Neural progenitor cell (in vitro differentiated cells): ENCODE measurements around the gene OTULIN. TPM values are rescaled to one million over a fixed set of nuclear protein-coding genes. Genes with fewer than 3 reads are reported as not detected.

Source experiments
- DNase-seq: peaks from one replicate; pipeline ENCODE4 v3.0.0-alpha.2; 2016; ENCODE audit warnings: low spot score
- H2AFZ ChIP-seq: fragments of 200-600 bp; sonication (generic); replicated peaks from 2 replicates; pipeline ENCODE4 v1.6.1; 2016; ENCODE audit warnings: antibody characterized with exemption
- H3F3A ChIP-seq: fragments of 200-600 bp; sonication (generic); 2 replicates; pipeline ENCODE4 v1.6.1; 2016; ENCODE audit warnings: antibody characterized with exemption, low read depth
- H3K27ac ChIP-seq: fragments of 200-600 bp; sonication (generic); 2 replicates; pipeline ENCODE4 v1.5.1; 2016; ENCODE audit warnings: mild to moderate bottlenecking
- H3K27me3 ChIP-seq: fragments of 200-600 bp; sonication (generic); 2 replicates; pipeline ENCODE4 v1.6.1; 2016; ENCODE audit warnings: mild to moderate bottlenecking, moderate library complexity
- H3K36me3 ChIP-seq: fragments of 200-600 bp; sonication (generic); 2 replicates; pipeline ENCODE4 v1.5.1; 2016
- H3K4me1 ChIP-seq: fragments of 200-600 bp; sonication (generic); 2 replicates; pipeline ENCODE4 v1.6.1; 2016; ENCODE audit warnings: mixed run types
- H3K4me2 ChIP-seq: fragments of 200-600 bp; sonication (generic); 2 replicates; pipeline ENCODE4 v1.6.1; 2016
- H3K4me3 ChIP-seq: fragments of 200-600 bp; sonication (generic); 2 replicates; pipeline ENCODE4 v1.5.1; 2016
- H3K79me2 ChIP-seq: fragments of 200-600 bp; sonication (generic); 2 replicates; pipeline ENCODE4 v1.6.1; 2016; ENCODE audit warnings: low read depth
- H3K9ac ChIP-seq: fragments of 200-600 bp; sonication (generic); 2 replicates; pipeline ENCODE4 v1.6.1; 2016
- H3K9me3 ChIP-seq: fragments of 200-600 bp; sonication (generic); 2 replicates; pipeline ENCODE4 v1.5.1; 2016; ENCODE audit warnings: low read depth
- H4K20me1 ChIP-seq: fragments of 200-600 bp; sonication (generic); 2 replicates; pipeline ENCODE4 v1.6.1; 2016; ENCODE audit warnings: low read depth
- H3K27ac Mint-ChIP-seq: 3 replicates; pipeline ENCODE4 v1.8.0; 2021; ENCODE audit warnings: mixed read lengths
- H3K27me3 Mint-ChIP-seq: 2 replicates; pipeline ENCODE4 v1.8.0; 2022; ENCODE audit warnings: low read depth, mild to moderate bottlenecking, inconsistent platforms, moderate library complexity, mixed read lengths; ENCODE audit not compliant: insufficient read depth
- H3K36me3 Mint-ChIP-seq: 3 replicates; pipeline ENCODE4 v1.8.0; 2021; ENCODE audit warnings: mixed read lengths
- H3K4me1 Mint-ChIP-seq: 3 replicates; pipeline ENCODE4 v1.8.0; 2021; ENCODE audit warnings: mixed read lengths
- H3K4me3 Mint-ChIP-seq: 3 replicates; pipeline ENCODE4 v1.8.0; 2021; ENCODE audit warnings: mild to moderate bottlenecking, moderate library complexity, mixed read lengths
- H3K9me3 Mint-ChIP-seq: 3 replicates; pipeline ENCODE4 v1.8.0; 2020; ENCODE audit warnings: mixed read lengths
- CTCF ChIP-seq: fragments of 200-600 bp; sonication (generic); IDR thresholded peaks from 2 replicates; pipeline ENCODE4 v1.5.1; 2017; ENCODE audit warnings: antibody characterized with exemption, mild to moderate bottlenecking
- EZH2 ChIP-seq: fragments of 200-600 bp; sonication (generic); IDR thresholded peaks from 2 replicates; pipeline ENCODE4 v1.6.1; 2017; ENCODE audit warnings: antibody characterized with exemption, mild to moderate bottlenecking, moderate library complexity
- EZH2phosphoT487 ChIP-seq: fragments of 200-600 bp; sonication (generic); IDR thresholded peaks from 2 replicates; pipeline ENCODE4 v1.6.1; 2017; ENCODE audit warnings: antibody characterized with exemption
- total RNA-seq: library from RNA; depleted of rRNA; stranded (reverse); fragments of >200 nt; gene quantifications from 2 replicates; pipeline ENCODE4 v1.2.3, GENCODE V29; 2015; ENCODE audit warnings: low replicate concordance

OTULIN gene
- total RNA-seq, 1 donor from 2014 or later, result 23.1 TPM

- Histone ChIP-seq H3K79me2 (no peaks in the 10 kb centered on the region), H3K4me1 (peaks cover 22% of the 10 kb centered on the region), H3K9ac (no peak overlapping the region), H3K27me3 (no peaks in the 10 kb centered on the region), H3K9me3 (no peaks in the 10 kb centered on the region), H3K4me2 (no peak overlapping the region), H2AFZ (no peak overlapping the region), H4K20me1 (peaks cover 2% of the 10 kb centered on the region), H3K27ac (no peak overlapping the region), H3K36me3 (no peaks in the 10 kb centered on the region), H3F3A (peaks cover 24% of the 10 kb centered on the region), H3K4me3 (no peak overlapping the region)
- Mint-ChIP-seq H3K4me3 (no peak overlapping the region), H3K4me1 (peaks cover 30% of the 10 kb centered on the region), H3K9me3 (no peaks in the 10 kb centered on the region), H3K27ac (no peak overlapping the region), H3K36me3 (no peaks in the 10 kb centered on the region), H3K27me3 (peaks cover 7% of the 10 kb centered on the region)
- TF ChIP-seq CTCF (no peak), EZH2 (no peak), EZH2phosphoT487 (no peak)
- no peak for DNase-seq
These were observed 68.5 kb downstream of the OTULIN start for GRCh38 chr5:14732991-14733390.

- no peaks in the 10 kb centered on the region for H3K79me2 ChIP-seq
- peaks cover 26% of the 10 kb centered on the region for H3K4me1 Mint-ChIP-seq
- no peaks in the 10 kb centered on the region for H3K9me3 ChIP-seq
- no peak for TF ChIP-seq EZH2phosphoT487
- TF ChIP-seq EZH2, result no peak
- TF ChIP-seq CTCF, result no peak
- H3K4me2 ChIP-seq, result no peak overlapping the region
- no peak overlapping the region for H3K27ac Mint-ChIP-seq
- H3K9ac ChIP-seq, result no peak overlapping the region
- H3F3A ChIP-seq, result peaks cover 17% of the 10 kb centered on the region
- H3K27me3 ChIP-seq, result no peaks in the 10 kb centered on the region
- DNase-seq, result no peak
- peaks cover 15% of the 10 kb centered on the region for H3K4me1 ChIP-seq
- no peaks in the 10 kb centered on the region for H3K36me3 ChIP-seq
- H2AFZ ChIP-seq, result no peak overlapping the region
- H3K27me3 Mint-ChIP-seq, result peaks cover 3% of the 10 kb centered on the region
- H3K36me3 Mint-ChIP-seq, result no peaks in the 10 kb centered on the region
- no peaks in the 10 kb centered on the region for H3K9me3 Mint-ChIP-seq
- H3K4me3 Mint-ChIP-seq, result no peak overlapping the region
- no peak overlapping the region for H3K4me3 ChIP-seq
- no peaks in the 10 kb centered on the region for H4K20me1 ChIP-seq
- H3K27ac ChIP-seq, result no peak overlapping the region
These were observed 69.1 kb downstream of the OTULIN start for GRCh38 chr5:14733661-14734060.

GRCh38 chr5:14734396-14734795 is 69.9 kb downstream of the OTULIN start:
- H3K79me2 ChIP-seq, result no peaks in the 10 kb centered on the region
- H3K4me3 Mint-ChIP-seq, result no peak overlapping the region

More at GRCh38 chr5:14734396-14734795, 69.9 kb downstream of the OTULIN start:
- H3K27ac Mint-ChIP-seq, result no peak overlapping the region
- no peaks in the 10 kb centered on the region for H3K36me3 ChIP-seq
- no peak for DNase-seq
- no peaks in the 10 kb centered on the region for H3K9me3 Mint-ChIP-seq
- no peaks in the 10 kb centered on the region for H3K27me3 ChIP-seq
- peaks cover 26% of the 10 kb centered on the region for H3K4me1 Mint-ChIP-seq
- H3K36me3 Mint-ChIP-seq, result no peaks in the 10 kb centered on the region
- H3K4me2 ChIP-seq, result no peak overlapping the region
- no peak overlapping the region for H3K27ac ChIP-seq
- no peak overlapping the region for H3K4me3 ChIP-seq
- no peaks in the 10 kb centered on the region for H4K20me1 ChIP-seq
- H3K27me3 Mint-ChIP-seq, result peaks cover 3% of the 10 kb centered on the region
- H3K9ac ChIP-seq, result no peak overlapping the region
- H3K9me3 ChIP-seq, result no peaks in the 10 kb centered on the region
- peaks cover 11% of the 10 kb centered on the region for H3K4me1 ChIP-seq
- TF ChIP-seq CTCF (no peak), EZH2phosphoT487 (no peak), EZH2 (no peak)
- H2AFZ ChIP-seq, result no peak overlapping the region
- peaks cover 10% of the 10 kb centered on the region for H3F3A ChIP-seq
